Eye (tissue), 1 donor: ENCODE measurements around the gene COL1A1.
A peak's percentile ranks its signal among the peaks of the same experiment; 100 is the strongest.

ENCODE experiments used
- DNase-seq: peaks from one replicate; pipeline ENCODE4 v3.0.0-alpha.2; 2015

COL1A1 gene

DNA sequence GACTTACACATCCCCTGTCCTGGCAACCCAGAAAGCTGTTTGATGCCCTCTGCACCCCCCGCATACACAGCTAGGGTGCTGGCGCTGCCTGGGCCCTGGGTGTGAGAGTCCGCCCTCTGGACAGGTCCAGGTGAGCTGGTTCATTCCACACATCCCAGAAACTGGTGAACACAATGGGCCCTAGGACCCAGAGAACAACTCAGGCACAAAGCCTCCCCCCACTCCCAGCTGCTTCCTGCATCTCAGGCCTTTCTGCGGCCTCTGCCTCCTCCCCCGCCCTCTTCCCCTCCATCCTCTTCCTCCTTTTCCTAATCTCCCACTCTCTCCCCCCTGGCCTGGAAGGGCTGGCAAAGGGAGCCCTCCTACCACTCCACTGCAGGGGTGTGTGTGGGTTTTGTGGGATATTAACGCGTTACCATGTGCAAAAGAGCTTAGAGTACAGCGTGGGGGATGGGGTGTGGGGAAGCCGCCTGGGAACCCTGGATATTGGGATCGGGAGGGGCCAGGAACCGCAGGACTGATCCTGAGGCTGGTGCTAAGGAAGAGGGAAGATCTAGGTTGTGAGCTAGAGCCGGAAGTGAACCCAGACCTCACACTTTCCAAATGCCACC, 49.4 kb downstream of the COL1A1 start:
- peak; percentile 96 for DNase-seq

- DNase-seq, result peak; percentile 95
These were observed 50.1 kb downstream of the COL1A1 start for GRCh38 chr17:50151041-50151936.

GRCh38 chr17:50150354-50151040, 50.9 kb downstream of the COL1A1 start, which contains the start of gene PPP1R9B:
PPP1R9B (minus strand) TSS chr17:50150677; CDS start chr17:50150513, 164 bp downstream.
- no peak for DNase-seq

- DNase-seq, result peak; percentile 77
These were observed 51.7 kb downstream of the COL1A1 start for GRCh38 chr17:50149417-50150353.

GRCh38 chr17:50149091-50149416, 52.4 kb downstream of the COL1A1 start:
- peak; percentile 44 for DNase-seq

- peak; percentile 66 for DNase-seq
These were observed 53.0 kb downstream of the COL1A1 start for GRCh38 chr17:50148226-50149090.

- no peak for DNase-seq
These were observed 53.6 kb downstream of the COL1A1 start for GRCh38 chr17:50147841-50148225.

DNA sequence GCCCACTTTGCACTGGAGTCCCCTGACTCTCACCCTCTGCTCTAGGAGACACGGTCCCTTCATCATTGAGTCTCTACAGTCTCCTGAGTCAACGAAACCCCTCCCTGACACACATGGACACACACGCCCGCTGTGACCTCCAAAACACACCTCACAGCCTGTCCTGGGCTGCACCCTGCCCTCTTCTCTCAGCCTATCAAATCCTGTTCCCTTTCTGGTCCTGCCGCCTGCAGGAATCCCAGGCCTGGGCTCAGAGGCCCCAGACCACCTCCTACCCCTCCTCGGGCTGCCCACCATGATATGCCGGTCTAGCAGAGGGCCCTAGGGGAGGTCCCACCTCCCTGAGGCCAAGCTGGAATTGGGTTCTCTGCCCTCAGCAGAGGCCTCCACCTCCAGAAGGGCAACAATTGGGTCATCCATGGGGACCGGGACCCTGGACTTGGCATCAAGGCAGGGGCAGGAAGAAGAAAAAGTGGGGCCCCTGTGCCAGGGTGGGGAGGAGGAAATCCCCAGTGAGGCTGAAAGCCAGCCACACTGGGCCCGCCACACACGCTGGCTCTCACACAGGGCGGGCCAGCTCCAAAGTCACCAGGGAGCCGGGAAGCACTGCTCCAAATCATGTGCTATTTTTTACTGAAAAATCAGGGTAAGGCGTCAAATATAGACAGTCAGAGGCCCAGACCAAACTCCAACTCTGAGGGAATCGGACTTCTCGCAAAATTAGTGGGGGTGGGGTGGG, 54.3 kb downstream of the COL1A1 start:
- no peak for DNase-seq

DNA sequence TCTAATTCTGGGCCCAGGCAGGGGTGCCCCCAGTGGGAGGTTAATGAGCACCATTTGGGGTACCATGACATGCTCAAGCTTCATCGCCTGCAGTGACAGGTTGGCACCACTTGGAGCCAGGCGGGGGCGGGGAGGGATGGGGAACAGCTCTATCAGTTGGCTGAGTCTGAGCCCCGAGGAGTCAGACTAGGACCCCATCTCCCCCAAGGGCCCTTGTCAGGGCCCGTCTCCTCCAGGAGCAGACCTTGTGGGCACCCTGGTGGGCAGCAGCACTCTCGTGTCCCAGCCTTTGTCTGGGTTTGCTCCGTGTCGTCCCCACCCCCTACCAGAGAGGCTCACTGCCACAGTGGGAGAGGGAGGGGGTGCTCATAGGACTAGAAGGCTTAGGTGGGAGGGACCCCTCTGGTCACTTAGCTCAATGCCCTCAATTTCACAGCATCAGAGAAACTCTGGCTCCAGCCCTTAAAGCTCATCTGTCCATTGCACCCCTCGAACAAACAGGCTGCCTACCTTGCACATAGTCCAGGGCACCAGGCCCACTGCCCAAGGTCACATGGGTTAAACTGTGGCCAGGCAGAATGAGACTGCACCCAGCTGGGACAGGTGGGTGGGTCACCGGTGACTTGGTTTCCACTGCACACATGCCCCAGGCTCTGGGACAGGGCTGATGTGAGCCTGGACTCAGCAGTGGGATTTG, 55.1 kb downstream of the COL1A1 start:
- DNase-seq, result no peak

- no peak for DNase-seq
These were observed 55.8 kb downstream of the COL1A1 start for GRCh38 chr17:50145532-50146229.

- no peak for DNase-seq
These were observed 56.4 kb downstream of the COL1A1 start for GRCh38 chr17:50144845-50145531.

DNA sequence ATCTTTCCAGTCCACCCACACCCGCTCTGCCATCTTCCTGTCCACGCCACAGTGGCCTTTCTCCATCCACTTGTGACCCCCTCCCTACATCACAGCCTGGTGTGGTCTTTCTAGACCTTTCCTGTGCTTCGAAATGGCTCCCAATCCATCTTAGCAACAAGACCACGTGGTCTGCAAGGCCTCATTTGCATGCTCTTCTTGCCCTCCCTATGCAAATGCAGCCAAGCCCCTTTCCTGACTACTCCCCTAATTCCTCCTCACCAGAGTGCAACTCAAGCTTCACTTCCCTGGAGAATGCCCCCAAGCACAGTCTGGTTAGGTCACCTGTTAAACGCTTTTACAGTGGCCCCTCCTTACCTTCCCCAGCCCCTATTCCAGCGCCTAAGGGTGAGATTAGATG, 57.1 kb downstream of the COL1A1 start:
- DNase-seq, result no peak

DNA sequence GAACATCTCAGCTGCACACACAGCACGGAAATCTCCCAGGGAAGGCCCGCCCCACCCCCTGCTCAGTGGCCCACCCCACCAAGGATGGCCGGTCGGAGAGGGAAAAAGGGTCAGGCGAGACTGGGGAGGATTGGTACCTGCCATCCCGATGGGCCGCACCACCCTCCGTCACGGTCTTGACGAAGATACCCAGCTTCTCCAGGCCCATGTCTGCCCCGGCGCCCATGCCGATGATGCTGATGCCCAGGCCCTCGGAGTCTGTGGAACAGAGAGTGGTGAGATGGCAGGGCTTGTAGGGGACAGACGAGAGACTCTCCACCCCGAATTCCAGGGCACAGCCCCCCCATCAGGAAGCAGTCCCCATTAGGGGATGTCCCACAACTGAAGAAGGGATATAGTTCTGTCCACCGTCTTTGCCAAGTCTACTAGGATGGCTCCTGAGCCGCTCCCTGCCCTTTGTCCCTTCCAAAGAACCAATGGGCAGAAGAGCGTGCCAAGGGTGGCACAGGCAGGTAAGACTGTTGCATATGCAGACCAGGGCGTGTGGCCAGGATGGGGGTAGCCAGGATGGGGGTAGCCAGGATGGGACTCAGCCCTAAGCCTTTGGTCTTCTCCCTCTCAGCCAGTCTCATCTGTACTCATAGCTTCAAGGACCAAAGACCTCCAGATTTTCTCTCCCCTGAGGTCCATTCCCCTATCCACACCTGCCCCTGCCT, 57.8 kb downstream of the COL1A1 start:
- no peak for DNase-seq

DNA sequence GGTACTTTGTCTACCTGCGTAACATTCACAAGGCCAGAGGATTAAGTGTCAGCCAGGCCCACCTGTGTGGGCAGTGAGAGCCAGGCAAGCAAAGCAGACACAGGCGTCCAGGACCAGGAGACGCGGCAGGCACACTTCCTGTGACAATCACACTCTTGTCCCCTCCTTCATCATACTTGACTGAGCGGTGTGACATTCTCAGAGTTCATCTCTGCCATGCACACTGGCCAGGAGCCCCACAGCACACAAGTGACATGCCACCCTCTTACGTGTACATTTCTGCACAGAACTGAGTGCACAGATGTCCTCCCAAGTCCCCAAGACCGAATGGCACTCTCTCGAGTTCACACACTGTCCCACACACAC, 59.7 kb downstream of the COL1A1 start:
- DNase-seq, result no peak

- DNase-seq, result no peak
These were observed 60.2 kb downstream of the COL1A1 start for GRCh38 chr17:50141026-50141744.

DNA sequence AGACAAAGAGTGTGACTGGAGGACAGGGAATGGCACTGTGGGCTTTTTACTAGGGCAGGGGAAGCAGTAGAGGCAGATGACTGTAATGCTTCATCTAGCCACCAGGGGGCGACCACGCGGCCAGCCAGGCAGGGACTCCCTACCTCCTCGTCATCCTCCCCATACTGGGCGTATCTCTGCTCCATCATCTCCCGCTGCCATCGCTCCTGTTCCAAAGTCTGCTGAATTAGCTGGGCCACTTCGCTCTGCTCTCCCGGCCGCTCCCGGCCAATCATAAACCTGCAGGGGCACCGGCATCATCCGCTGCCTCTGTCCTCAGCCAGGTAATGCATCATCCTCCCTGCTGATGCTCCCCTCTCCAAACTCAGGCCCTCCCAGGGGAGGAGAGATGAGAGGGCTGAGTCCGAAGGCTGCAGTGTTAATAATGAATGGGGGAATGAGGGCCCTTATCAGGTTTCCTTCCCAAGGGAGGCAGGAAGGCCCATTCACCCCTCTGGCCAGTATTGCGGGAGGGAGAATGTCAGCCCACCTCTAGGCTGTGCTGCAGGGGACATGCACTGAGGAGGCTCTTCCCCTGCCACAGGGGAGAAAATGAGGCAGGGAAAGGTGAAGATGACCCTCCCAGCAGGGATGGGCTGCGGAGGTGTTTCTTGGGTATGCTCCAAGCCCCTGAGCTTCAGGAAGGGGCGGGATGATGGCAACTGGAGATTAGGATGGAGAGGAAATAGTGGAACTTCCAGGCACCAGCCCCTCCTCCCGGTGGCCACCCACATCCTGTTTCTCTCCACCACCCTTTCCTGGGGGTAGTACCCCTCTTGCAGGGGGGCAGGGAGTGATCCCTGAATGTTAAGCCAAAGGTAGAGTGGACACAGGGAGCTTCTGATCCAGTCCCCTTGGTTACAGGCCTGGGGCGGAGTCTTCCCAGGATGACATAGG, 61.2 kb downstream of the COL1A1 start:
- peak; percentile 81 for DNase-seq
